Right renal cortex interstitium (tissue), 3 donors: ENCODE measurements around the gene DNAAF2. TPM values are rescaled to one million over a fixed set of nuclear protein-coding genes. Genes with fewer than 3 reads are reported as not detected.
"Not testable (repeated sequence)": the region's sequence is repeated elsewhere in the genome, so short reads cannot be mapped to it uniquely, and the experiment has no call there.

Experiments used
- DNase-seq, 3 donors: peaks; one replicate each; pipeline ENCODE4 v3.0.0-alpha.2; 2013; ENCODE audit warnings: low read depth in 3 of 3, low spot score in 2 of 3
- polyA plus RNA-seq, 3 donors: library from polyadenylated mRNA; unstranded; fragments of 120-200 nt; gene quantifications; one replicate each; pipeline ENCODE4 v1.2.1, GENCODE V29; 2013; ENCODE audit not compliant: insufficient read length in 3 of 3

The DNAAF2 gene
- polyA plus RNA-seq, 3 donors: 17.5 to 18.7 (median 18.0) TPM

- DNase-seq: not testable (repeated sequence)
Measured at GRCh38 chr14:49584981-49585640, 49.9 kb downstream of the DNAAF2 start.

- no peak for DNase-seq
Measured at GRCh38 chr14:49584058-49584457, 51.0 kb downstream of the DNAAF2 start.

GRCh38 chr14:49583629-49584028, 51.4 kb downstream of the DNAAF2 start:
- no peak for DNase-seq

DNA sequence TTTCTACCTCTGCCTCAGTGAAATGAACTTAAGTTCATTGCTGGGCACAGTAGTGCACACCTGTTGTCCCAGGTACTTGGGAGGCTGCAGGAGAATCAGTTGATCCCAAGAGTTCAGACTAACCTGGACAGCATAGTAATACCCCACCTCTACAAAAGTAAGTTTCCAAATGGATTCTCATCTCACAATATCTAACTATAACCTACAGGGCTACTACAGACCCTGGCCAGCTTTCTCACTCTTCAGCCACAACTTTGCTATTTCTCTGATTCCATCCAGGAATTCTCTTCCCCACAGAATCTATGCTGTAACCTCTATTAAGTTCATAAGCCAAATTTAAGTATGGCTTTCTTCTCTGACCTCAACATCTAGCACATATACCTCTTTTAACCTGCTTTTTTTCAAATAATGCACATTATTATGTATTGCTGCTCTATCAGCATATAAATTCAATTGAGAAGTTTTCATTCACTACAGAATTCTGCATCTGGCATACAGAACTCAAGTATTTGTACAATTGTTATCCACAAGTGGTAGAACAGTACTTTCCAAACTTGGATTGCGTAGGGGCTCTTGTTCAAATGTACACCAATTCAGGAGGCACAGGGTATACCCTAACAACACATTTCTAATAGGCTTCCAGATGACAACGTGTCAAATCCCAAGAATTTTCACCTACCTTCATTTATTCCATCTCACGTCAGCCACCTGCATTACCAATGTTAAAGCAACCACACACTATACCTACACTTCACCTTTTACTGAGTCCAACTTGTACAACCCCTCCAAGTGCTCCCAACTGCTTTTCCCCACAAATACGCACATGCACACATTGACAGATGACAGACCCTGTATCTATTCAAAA, 52.7 kb downstream of the DNAAF2 start:
- no peak for DNase-seq

- no peak for DNase-seq
Measured at GRCh38 chr14:49581209-49582112, 53.6 kb downstream of the DNAAF2 start.

GRCh38 chr14:49579841-49580240, 55.2 kb downstream of the DNAAF2 start:
- no peak for DNase-seq

DNA sequence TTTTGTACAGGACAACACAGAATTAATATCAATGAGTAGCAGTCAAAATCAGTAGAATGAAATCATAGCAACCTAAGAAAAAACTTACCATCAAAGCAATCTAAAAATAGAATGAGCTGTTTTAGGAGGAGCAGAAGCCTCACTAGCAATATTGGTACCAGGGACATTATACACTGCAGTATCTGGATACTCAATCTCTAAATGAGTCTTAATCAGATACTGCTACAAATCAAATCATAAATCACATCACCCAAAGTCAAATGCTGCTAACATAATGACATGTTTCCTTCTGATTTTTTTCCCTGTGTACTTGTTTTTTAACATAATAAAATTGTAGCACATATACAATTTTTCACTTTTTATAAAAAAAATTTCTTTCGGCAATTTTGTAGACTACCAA, 56.9 kb downstream of the DNAAF2 start:
- no peak for DNase-seq

Other genes starting within 250 kb of the DNAAF2 start
- 1,000 to 10,000 TPM; 1,554 to 1,852 (median 1,615) TPM for gene RPS29, start 48.9 kb downstream of the DNAAF2 start, polyA plus RNA-seq
- 10 to 100 TPM; 11.0 to 13.2 (median 12.1) TPM for gene LRR1, start 36.3 kb downstream of the DNAAF2 start, polyA plus RNA-seq
- 100 to 1,000 TPM; 200 to 245 (median 210) TPM for gene RPL36AL, start 14.6 kb downstream of the DNAAF2 start, polyA plus RNA-seq
- 1 to 10 TPM; 6.7 to 8.5 (median 7.2) TPM for gene MGAT2, start 14.4 kb downstream of the DNAAF2 start, polyA plus RNA-seq
- gene POLE2, start 53.0 kb upstream of the DNAAF2 start, polyA plus RNA-seq: 10 to 100 TPM; 14.1 to 15.9 (median 14.9) TPM
- 1 to 10 TPM; 4.7 to 6.5 (median 5.5) TPM for gene KLHDC1, start 57.9 kb upstream of the DNAAF2 start, polyA plus RNA-seq
- gene KLHDC2, start 132.9 kb upstream of the DNAAF2 start, polyA plus RNA-seq: 100 to 1,000 TPM; 167 to 179 (median 168) TPM
- gene NEMF, start 217.5 kb upstream of the DNAAF2 start, polyA plus RNA-seq: 100 to 1,000 TPM in 1 of 3 donors, 10 to 100 TPM in 2; 89.4 to 103 (median 97.9) TPM